SK-N-SH (cell line): ENCODE measurements around the gene GPR42. TPM values are rescaled to one million over a fixed set of nuclear protein-coding genes. Genes with fewer than 3 reads are reported as not detected.

Experiments used
- CTCF ChIA-PET: fragments of 300-600, 350-600 bp; formaldehyde crosslinking; extraction: SDS; loops from one replicate; lab custom pipeline; 2021; lab: Yijun Ruan, JAX
- POLR2A ChIA-PET: fragments of 350-600 bp; sonication (Branson Sonifier 250); formaldehyde crosslinking; extraction: SDS; loops from one replicate; lab custom pipeline; 2020; ENCODE audit warnings: antibody characterized with exemption, inconsistent platforms; lab: Yijun Ruan, JAX
- DNase-seq: peaks from one replicate; pipeline ENCODE4 v3.0.0; 2012
- H2AFZ ChIP-seq: fragments of 200-600 bp; sonication (generic); 2 replicates; pipeline ENCODE4 v1.8.1; 2016; ENCODE audit warnings: antibody characterized with exemption, mild to moderate bottlenecking, low read depth
- H3F3A ChIP-seq: fragments of 200-600 bp; sonication (generic); replicated peaks from 2 replicates; pipeline ENCODE3; 2016; ENCODE audit warnings: antibody characterized with exemption, mild to moderate bottlenecking; ENCODE audit not compliant: insufficient read depth
- H3K27ac ChIP-seq, 2 experiments: fragments of 200-500 bp in 1 of 2; fragments of 200-600 bp in 1 of 2; sonication (Bioruptor generic) in 1 of 2; sonication (generic), shearing (Covaris generic) in 1 of 2; 2 replicates each; pipeline versions ENCODE4 v1.5.1 to v1.6.1; 2014 to 2016; ENCODE audit warnings: low read depth in 2 of 2, inconsistent platforms in 1 of 2, low read length in 1 of 2, mild to moderate bottlenecking in 1 of 2, mixed read lengths in 1 of 2
- H3K27me3 ChIP-seq: fragments of 200-600 bp; sonication (generic), shearing (Covaris generic); 2 replicates; pipeline ENCODE4 v1.6.1; 2016; ENCODE audit warnings: mixed run types; ENCODE audit not compliant: insufficient read depth
- H3K36me3 ChIP-seq, 2 experiments: fragments of 200-500 bp in 1 of 2; fragments of 200-600 bp in 1 of 2; sonication (Bioruptor generic) in 1 of 2; sonication (generic) in 1 of 2; replicated peaks in 1 of 2; 2 replicates each; pipeline versions ENCODE3 to v1.5.1; 2014 to 2016; ENCODE audit warnings: low read length in 1 of 2, mild to moderate bottlenecking in 1 of 2; ENCODE audit not compliant: insufficient read depth in 2 of 2, control insufficient read depth in 1 of 2
- H3K4me1 ChIP-seq, 2 experiments: fragments of 200-500 bp in 1 of 2; fragments of 200-600 bp in 1 of 2; sonication (Bioruptor generic) in 1 of 2; sonication (generic), shearing (Covaris generic) in 1 of 2; 2 replicates each; pipeline versions ENCODE4 v1.5.1 to v1.6.1; 2014 to 2016; ENCODE audit warnings: low read depth in 1 of 2, low read length in 1 of 2, mixed run types in 1 of 2; ENCODE audit not compliant: insufficient read depth in 2 of 2, control insufficient read depth in 1 of 2
- H3K4me2 ChIP-seq: fragments of 200-600 bp; sonication (generic), shearing (Covaris generic); 2 replicates; pipeline ENCODE4 v1.6.1; 2017; ENCODE audit warnings: mixed run types
- H3K4me3 ChIP-seq, 2 experiments: fragments of 200-500 bp in 1 of 2; fragments of 200-600 bp in 1 of 2; sonication (Bioruptor generic) in 1 of 2; sonication (generic), shearing (Covaris generic) in 1 of 2; 2 replicates each; pipeline versions ENCODE4 v1.5.1 to v1.8.1; 2014 to 2016; ENCODE audit warnings: low read depth in 2 of 2, inconsistent platforms in 1 of 2, low read length in 1 of 2, mild to moderate bottlenecking in 1 of 2, mixed read lengths in 1 of 2, moderate library complexity in 1 of 2
- H3K79me2 ChIP-seq: fragments of 200-600 bp; sonication (generic); 2 replicates; pipeline ENCODE4 v1.8.1; 2017; ENCODE audit warnings: mild to moderate bottlenecking; ENCODE audit not compliant: insufficient read depth
- H3K9ac ChIP-seq: fragments of 200-600 bp; sonication (generic); 2 replicates; pipeline ENCODE4 v1.6.1; 2017; ENCODE audit warnings: mixed run types
- H3K9me2 ChIP-seq: fragments of 200-600 bp; sonication (generic); 2 replicates; pipeline ENCODE4 v1.6.1; 2017; ENCODE audit warnings: mixed run types
- H3K9me3 ChIP-seq: fragments of 200-600 bp; sonication (generic); 2 replicates; pipeline ENCODE4 v1.6.1; 2017; ENCODE audit warnings: mixed run types, mild to moderate bottlenecking, moderate library complexity
- H4K20me1 ChIP-seq: fragments of 200-600 bp; sonication (generic); 2 replicates; pipeline ENCODE4 v1.6.1; 2017; ENCODE audit warnings: mild to moderate bottlenecking, mixed run types; ENCODE audit not compliant: insufficient read depth
- ELF1 ChIP-seq: IDR thresholded peaks from 2 replicates; pipeline ENCODE4 v1.4.0; 2012
- EP300 ChIP-seq, 2 experiments: IDR thresholded peaks; 2 replicates each; pipeline versions ENCODE4 v1.4.0 to v1.6.1; 2012; ENCODE audit warnings: borderline replicate concordance in 1 of 2, low read depth in 1 of 2, low read length in 1 of 2
- EZH2phosphoT487 ChIP-seq: fragments of 200-600 bp; sonication (generic); IDR thresholded peaks from 2 replicates; pipeline ENCODE4 v1.6.1; 2017; ENCODE audit warnings: low read depth, mixed run types, mild to moderate bottlenecking, antibody characterized with exemption, moderate library complexity, borderline replicate concordance
- FOSL2 ChIP-seq: IDR thresholded peaks from 2 replicates; pipeline ENCODE4 v1.4.0; 2012; ENCODE audit warnings: low read depth, mild to moderate bottlenecking, moderate library complexity, borderline replicate concordance
- FOXJ3 ChIP-seq: sonication (generic); formaldehyde crosslinking; IDR thresholded peaks from 2 replicates; pipeline ENCODE4 v1.5.1; 2020; ENCODE audit warnings: mild to moderate bottlenecking, missing genetic modification reagents
- FOXM1 ChIP-seq: IDR thresholded peaks from 2 replicates; pipeline ENCODE4 v1.4.0; 2012; ENCODE audit warnings: low read depth, mild to moderate bottlenecking
- MEF2A ChIP-seq: IDR thresholded peaks from 2 replicates; pipeline ENCODE4 v1.4.0; 2012; ENCODE audit warnings: low read depth, borderline replicate concordance
- NRF1 ChIP-seq: IDR thresholded peaks from 2 replicates; pipeline ENCODE4 v1.6.1; 2012; ENCODE audit warnings: low read depth, mild to moderate bottlenecking, low read length
- POLR2AphosphoS5 ChIP-seq: IDR thresholded peaks from 2 replicates; pipeline ENCODE4 v1.6.1; 2012; ENCODE audit warnings: low read depth, low read length
- RAD21 ChIP-seq: IDR thresholded peaks from 2 replicates; pipeline ENCODE4 v1.6.1; 2012; ENCODE audit warnings: mild to moderate bottlenecking, low read length
- RFX5 ChIP-seq: IDR thresholded peaks from 2 replicates; pipeline ENCODE4 v1.6.1; 2012; ENCODE audit warnings: mild to moderate bottlenecking, improper control_type of control experiment, low read length
- SIN3A ChIP-seq: IDR thresholded peaks from 2 replicates; pipeline ENCODE4 v1.6.1; 2012; ENCODE audit warnings: low read depth, mild to moderate bottlenecking, low read length, moderate library complexity, borderline replicate concordance
- SMC3 ChIP-seq: IDR thresholded peaks from 2 replicates; pipeline ENCODE4 v1.6.1; 2012; ENCODE audit warnings: low read depth, low read length, improper control_type of control experiment
- YY1 ChIP-seq: IDR thresholded peaks from 2 replicates; pipeline ENCODE4 v1.4.0; 2012; ENCODE audit warnings: low read depth, mild to moderate bottlenecking
- WGBS: methylation state at CpG from one replicate; pipeline ENCODE4 v1.1.6; 2017; ENCODE audit warnings: low lambda C conversion rate; 5-methylcytosine and 5-hydroxymethylcytosine counted together
- polyA plus RNA-seq, 3 experiments: library from polyadenylated mRNA; depleted of rRNA; stranded (reverse); fragments of >200 nt; gene quantifications; 2 replicates each; pipeline ENCODE4 v1.2.3, GENCODE V29; 2012
- TF ChIP-seq, protein P1 (sequence below): IDR thresholded peaks from 2 replicates; pipeline ENCODE4 v1.4.0; 2012; ENCODE audit warnings: low read depth, borderline replicate concordance
- TF ChIP-seq, protein P2 (sequence below): IDR thresholded peaks from 2 replicates; pipeline ENCODE4; 2012
- TF ChIP-seq, protein P3 (sequence below): fragments of 200-600 bp; sonication (generic); IDR thresholded peaks from 2 replicates; pipeline ENCODE4 v1.6.1; 2017; ENCODE audit warnings: antibody characterized with exemption, mild to moderate bottlenecking, moderate library complexity
- TF ChIP-seq, protein P4 (sequence below): IDR thresholded peaks from 2 replicates; pipeline ENCODE4 v1.4.0; 2012; ENCODE audit warnings: low read depth
- TF ChIP-seq, protein P5 (sequence below): fragments of 150-350 bp; IDR thresholded peaks from 2 replicates; pipeline ENCODE4 v1.6.1; 2016; ENCODE audit warnings: mild to moderate bottlenecking, low read depth, low read length

GPR42 gene
- polyA plus RNA-seq, 1 of the 3 experiments (the other 2 are of a cell fraction): not detected

DNA sequence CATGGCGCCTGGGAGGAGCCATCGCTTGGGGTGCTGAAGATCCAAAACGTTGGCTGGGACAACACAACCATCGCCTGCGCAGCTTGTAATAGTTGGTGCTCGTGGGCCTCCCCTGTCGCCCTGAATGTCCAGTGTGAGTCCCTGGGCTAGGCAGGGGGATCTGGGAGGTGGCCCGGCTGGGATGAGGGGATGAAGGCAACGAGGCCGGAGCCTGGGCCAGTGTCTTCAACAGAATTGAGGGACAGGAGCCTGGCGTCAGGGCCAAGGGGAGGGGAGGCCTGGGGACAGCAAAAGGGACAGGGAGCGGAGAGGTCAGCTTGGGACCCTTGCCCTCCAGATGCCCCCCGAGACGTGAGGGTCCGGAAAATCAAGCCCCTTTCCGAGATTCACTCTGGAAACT, 29.9 kb upstream of the GPR42 start:
- H2AFZ ChIP-seq: no peak overlapping the region
- H3K4me3 ChIP-seq: no peak overlapping the region
- no peak overlapping the region for H3K27ac ChIP-seq
- no peaks in the 10 kb centered on the region for H3F3A ChIP-seq
- POLR2A ChIA-PET: no interaction called here
- no peak overlapping the region for H3K9ac ChIP-seq
- H3K4me2 ChIP-seq: no peak overlapping the region
- DNase-seq: no peak
- H4K20me1 ChIP-seq: no peaks in the 10 kb centered on the region
- TF ChIP-seq SMC3: no peak
- TF ChIP-seq, protein P1, sequence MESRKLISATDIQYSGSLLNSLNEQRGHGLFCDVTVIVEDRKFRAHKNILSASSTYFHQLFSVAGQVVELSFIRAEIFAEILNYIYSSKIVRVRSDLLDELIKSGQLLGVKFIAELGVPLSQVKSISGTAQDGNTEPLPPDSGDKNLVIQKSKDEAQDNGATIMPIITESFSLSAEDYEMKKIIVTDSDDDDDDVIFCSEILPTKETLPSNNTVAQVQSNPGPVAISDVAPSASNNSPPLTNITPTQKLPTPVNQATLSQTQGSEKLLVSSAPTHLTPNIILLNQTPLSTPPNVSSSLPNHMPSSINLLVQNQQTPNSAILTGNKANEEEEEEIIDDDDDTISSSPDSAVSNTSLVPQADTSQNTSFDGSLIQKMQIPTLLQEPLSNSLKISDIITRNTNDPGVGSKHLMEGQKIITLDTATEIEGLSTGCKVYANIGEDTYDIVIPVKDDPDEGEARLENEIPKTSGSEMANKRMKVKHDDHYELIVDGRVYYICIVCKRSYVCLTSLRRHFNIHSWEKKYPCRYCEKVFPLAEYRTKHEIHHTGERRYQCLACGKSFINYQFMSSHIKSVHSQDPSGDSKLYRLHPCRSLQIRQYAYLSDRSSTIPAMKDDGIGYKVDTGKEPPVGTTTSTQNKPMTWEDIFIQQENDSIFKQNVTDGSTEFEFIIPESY: no peak
- no peak for TF ChIP-seq MEF2A
- no peak for TF ChIP-seq FOXJ3 (CRISPR knock-in tag)
- no peak for TF ChIP-seq RFX5
- TF ChIP-seq FOXM1: no peak
- TF ChIP-seq, protein P2, sequence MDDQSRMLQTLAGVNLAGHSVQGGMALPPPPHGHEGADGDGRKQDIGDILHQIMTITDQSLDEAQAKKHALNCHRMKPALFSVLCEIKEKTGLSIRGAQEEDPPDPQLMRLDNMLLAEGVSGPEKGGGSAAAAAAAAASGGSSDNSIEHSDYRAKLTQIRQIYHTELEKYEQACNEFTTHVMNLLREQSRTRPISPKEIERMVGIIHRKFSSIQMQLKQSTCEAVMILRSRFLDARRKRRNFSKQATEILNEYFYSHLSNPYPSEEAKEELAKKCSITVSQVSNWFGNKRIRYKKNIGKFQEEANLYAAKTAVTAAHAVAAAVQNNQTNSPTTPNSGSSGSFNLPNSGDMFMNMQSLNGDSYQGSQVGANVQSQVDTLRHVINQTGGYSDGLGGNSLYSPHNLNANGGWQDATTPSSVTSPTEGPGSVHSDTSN: no peak
- TF ChIP-seq, protein P3, sequence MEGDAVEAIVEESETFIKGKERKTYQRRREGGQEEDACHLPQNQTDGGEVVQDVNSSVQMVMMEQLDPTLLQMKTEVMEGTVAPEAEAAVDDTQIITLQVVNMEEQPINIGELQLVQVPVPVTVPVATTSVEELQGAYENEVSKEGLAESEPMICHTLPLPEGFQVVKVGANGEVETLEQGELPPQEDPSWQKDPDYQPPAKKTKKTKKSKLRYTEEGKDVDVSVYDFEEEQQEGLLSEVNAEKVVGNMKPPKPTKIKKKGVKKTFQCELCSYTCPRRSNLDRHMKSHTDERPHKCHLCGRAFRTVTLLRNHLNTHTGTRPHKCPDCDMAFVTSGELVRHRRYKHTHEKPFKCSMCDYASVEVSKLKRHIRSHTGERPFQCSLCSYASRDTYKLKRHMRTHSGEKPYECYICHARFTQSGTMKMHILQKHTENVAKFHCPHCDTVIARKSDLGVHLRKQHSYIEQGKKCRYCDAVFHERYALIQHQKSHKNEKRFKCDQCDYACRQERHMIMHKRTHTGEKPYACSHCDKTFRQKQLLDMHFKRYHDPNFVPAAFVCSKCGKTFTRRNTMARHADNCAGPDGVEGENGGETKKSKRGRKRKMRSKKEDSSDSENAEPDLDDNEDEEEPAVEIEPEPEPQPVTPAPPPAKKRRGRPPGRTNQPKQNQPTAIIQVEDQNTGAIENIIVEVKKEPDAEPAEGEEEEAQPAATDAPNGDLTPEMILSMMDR: no peak
- no peak for TF ChIP-seq NRF1
- no peak for TF ChIP-seq EP300 (IDR thresholded peaks at IDR 0.05; ENCODE audit: borderline replicate concordance in 1 of 2, low read depth in 1 of 2, low read length in 1 of 2)
- no peak for TF ChIP-seq FOSL2
- TF ChIP-seq ELF1: no peak
- TF ChIP-seq YY1: no peak
- TF ChIP-seq RAD21: no peak
- TF ChIP-seq EZH2phosphoT487: no peak
- no peak for TF ChIP-seq POLR2AphosphoS5
- TF ChIP-seq, protein P4, sequence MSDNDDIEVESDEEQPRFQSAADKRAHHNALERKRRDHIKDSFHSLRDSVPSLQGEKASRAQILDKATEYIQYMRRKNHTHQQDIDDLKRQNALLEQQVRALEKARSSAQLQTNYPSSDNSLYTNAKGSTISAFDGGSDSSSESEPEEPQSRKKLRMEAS: no peak
- TF ChIP-seq, protein P5, sequence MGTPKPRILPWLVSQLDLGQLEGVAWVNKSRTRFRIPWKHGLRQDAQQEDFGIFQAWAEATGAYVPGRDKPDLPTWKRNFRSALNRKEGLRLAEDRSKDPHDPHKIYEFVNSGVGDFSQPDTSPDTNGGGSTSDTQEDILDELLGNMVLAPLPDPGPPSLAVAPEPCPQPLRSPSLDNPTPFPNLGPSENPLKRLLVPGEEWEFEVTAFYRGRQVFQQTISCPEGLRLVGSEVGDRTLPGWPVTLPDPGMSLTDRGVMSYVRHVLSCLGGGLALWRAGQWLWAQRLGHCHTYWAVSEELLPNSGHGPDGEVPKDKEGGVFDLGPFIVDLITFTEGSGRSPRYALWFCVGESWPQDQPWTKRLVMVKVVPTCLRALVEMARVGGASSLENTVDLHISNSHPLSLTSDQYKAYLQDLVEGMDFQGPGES: no peak
- TF ChIP-seq SIN3A: no peak
- TF ChIP-seq, all 33 proteins: peak for 0
- Histone ChIP-seq H3K9me3 (no peaks in the 10 kb centered on the region), H3K79me2 (no peaks in the 10 kb centered on the region), H3K9me2 (no peaks in the 10 kb centered on the region), H3K36me3 (no peaks in the 10 kb centered on the region), H3K27me3 (peaks cover 87% of the 10 kb centered on the region), H3K4me1 (no peaks in the 10 kb centered on the region)
- CTCF ChIA-PET: interaction anchor here (3.3 kb wide), 1 partner anchor 12 kb away, joined by 19 read pairs; no protein-coding TSS in a partner anchor
- WGBS: 11% methylated on average over 13 of the region's 16 CpGs
